OCI-LY7 (cell line): Measurements from ENCODE around the gene ENAH. TPM values are rescaled to one million over a fixed set of nuclear protein-coding genes. Genes with fewer than 3 reads are reported as not detected.

Source experiments
- BruUV-seq: library from RNA; stranded (reverse); fragments of 400-500 nt; replicated peaks from 2 replicates; lab custom pipeline; 2021; lab: Mats Ljungman, UMichigan
- CTCF ChIA-PET: fragments of 300-600 bp; sonication (Branson Sonifier 250); formaldehyde crosslinking; loops from one replicate; lab custom pipeline; 2022; ENCODE audit warnings: antibody characterized with exemption; ENCODE audit not compliant: unreplicated experiment; lab: Charles Lee
- POLR2A ChIA-PET: fragments of 300-600 bp; sonication (Branson Sonifier 250); formaldehyde crosslinking; loops from one replicate; lab custom pipeline; 2022; ENCODE audit warnings: antibody characterized with exemption; lab: Charles Lee
- DNase-seq: peaks from one replicate; pipeline ENCODE4 v3.0.0-alpha.2; 2015; ENCODE audit warnings: low spot score
- H2AFZ ChIP-seq: fragments of 200-600 bp; sonication (generic), shearing (Covaris generic); 2 replicates; pipeline ENCODE4 v1.6.1; 2014; ENCODE audit warnings: mild to moderate bottlenecking, antibody characterized with exemption, low read length, moderate library complexity
- H3K27ac ChIP-seq: fragments of 200-600 bp; sonication (generic); 2 replicates; pipeline ENCODE4 v1.5.1; 2014; ENCODE audit warnings: mixed run types, low read depth, mild to moderate bottlenecking, moderate library complexity, low read length, inconsistent platforms; ENCODE audit not compliant: poor library complexity, severe bottlenecking
- H3K36me3 ChIP-seq: fragments of 200-600 bp; sonication (generic); 2 replicates; pipeline ENCODE4 v1.6.1; 2014; ENCODE audit warnings: mild to moderate bottlenecking, antibody characterized with exemption, low read length, moderate library complexity, mixed read lengths; ENCODE audit not compliant: insufficient read depth
- H3K4me1 ChIP-seq: fragments of 200-600 bp; sonication (generic); 2 replicates; pipeline ENCODE4 v1.5.1; 2014; ENCODE audit warnings: mild to moderate bottlenecking, low read length; ENCODE audit not compliant: insufficient read depth, poor library complexity, severe bottlenecking
- H3K4me2 ChIP-seq: fragments of 200-600 bp; sonication (generic); 2 replicates; pipeline ENCODE4 v1.6.1; 2014; ENCODE audit warnings: mild to moderate bottlenecking, low read length
- H3K4me3 ChIP-seq: fragments of 200-600 bp; sonication (generic); 2 replicates; pipeline ENCODE4 v1.5.1; 2014; ENCODE audit warnings: mild to moderate bottlenecking, low read depth, low read length; ENCODE audit not compliant: poor library complexity, severe bottlenecking
- H3K79me2 ChIP-seq: fragments of 200-600 bp; sonication (generic); 2 replicates; pipeline ENCODE4 v1.6.1; 2016; ENCODE audit warnings: low read depth, mild to moderate bottlenecking, low read length, moderate library complexity, mixed read lengths; ENCODE audit not compliant: insufficient read depth
- H3K9me2 ChIP-seq: fragments of 200-600 bp; sonication (generic); 2 replicates; pipeline ENCODE4 v1.6.1; 2016; ENCODE audit warnings: mild to moderate bottlenecking, low read length, mixed read lengths; ENCODE audit not compliant: insufficient read depth
- H3K9me3 ChIP-seq: fragments of 200-600 bp; sonication (generic); 2 replicates; pipeline ENCODE4 v1.6.1; 2014; ENCODE audit warnings: mild to moderate bottlenecking, mixed run types, low read length, mixed read lengths
- H4K20me1 ChIP-seq: fragments of 200-600 bp; sonication (generic); 2 replicates; pipeline ENCODE4 v1.6.1; 2014; ENCODE audit warnings: mild to moderate bottlenecking, antibody characterized with exemption, low read length, moderate library complexity, mixed read lengths; ENCODE audit not compliant: insufficient read depth
- EZH2phosphoT487 ChIP-seq: fragments of 200-600 bp; sonication (generic); IDR thresholded peaks from 2 replicates; pipeline ENCODE4 v1.6.1; 2018; ENCODE audit warnings: low read depth, borderline replicate concordance, mild to moderate bottlenecking, mixed run types, antibody characterized with exemption, low read length, moderate library complexity, mixed read lengths
- intact Hi-C: fragments of 100-400 bp; cut with micrococcal nuclease; formaldehyde crosslinking; loops from one replicate; pipeline ENCODE4 v1.10.0; 2022; ENCODE audit not compliant: unreplicated experiment
- total RNA-seq, 2 experiments: library from RNA; depleted of rRNA in 1 of 2; stranded (reverse); fragments of >200 nt in 1 of 2; shearing (Covaris generic) in 1 of 2; gene quantifications; 2 replicates each; pipeline ENCODE4 v1.2.3, GENCODE V29; 2014 to 2022
- TF ChIP-seq, protein P1 (sequence below): fragments of 200-600 bp; sonication (generic); conservative IDR thresholded peaks from 2 replicates; pipeline ENCODE4 v1.5.1; 2014; ENCODE audit warnings: mild to moderate bottlenecking, antibody characterized with exemption, low read length, moderate library complexity, mixed read lengths

The ENAH gene
- total RNA-seq, 2 experiments from 2014 or later: 4.6 to 18.1 TPM

DNA sequence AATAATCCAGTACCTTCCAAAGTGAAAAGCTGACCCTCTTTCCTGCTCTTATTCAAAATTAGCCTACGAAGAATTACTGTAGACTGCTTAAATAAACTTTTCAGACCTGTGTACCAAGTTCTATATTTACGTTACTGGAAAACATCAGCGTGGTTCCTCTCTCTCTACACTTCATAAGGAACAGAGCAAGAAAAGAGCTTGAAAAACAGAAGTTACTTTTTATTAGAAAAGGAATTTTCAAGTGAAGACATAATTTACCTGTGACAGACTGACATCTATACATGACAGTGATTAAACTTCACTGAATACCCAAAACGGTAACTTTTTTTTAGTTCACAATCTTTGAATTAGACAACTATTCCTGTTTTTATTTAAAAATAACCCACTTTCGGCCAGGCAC, 2.7 kb downstream of the ENAH start:
- Histone ChIP-seq H3K36me3 (no peaks in the 10 kb centered on the region), H2AFZ (no peak overlapping the region), H3K4me1 (peaks cover 20% of the 10 kb centered on the region), H3K4me2 (no peak overlapping the region), H3K9me3 (no peaks in the 10 kb centered on the region), H3K79me2 (no peaks in the 10 kb centered on the region), H3K4me3 (no peak overlapping the region), H4K20me1 (no peaks in the 10 kb centered on the region), H3K9me2 (no peaks in the 10 kb centered on the region), H3K27ac (no peak overlapping the region)
- CTCF ChIA-PET: no interaction called here
- TF ChIP-seq, protein P1, sequence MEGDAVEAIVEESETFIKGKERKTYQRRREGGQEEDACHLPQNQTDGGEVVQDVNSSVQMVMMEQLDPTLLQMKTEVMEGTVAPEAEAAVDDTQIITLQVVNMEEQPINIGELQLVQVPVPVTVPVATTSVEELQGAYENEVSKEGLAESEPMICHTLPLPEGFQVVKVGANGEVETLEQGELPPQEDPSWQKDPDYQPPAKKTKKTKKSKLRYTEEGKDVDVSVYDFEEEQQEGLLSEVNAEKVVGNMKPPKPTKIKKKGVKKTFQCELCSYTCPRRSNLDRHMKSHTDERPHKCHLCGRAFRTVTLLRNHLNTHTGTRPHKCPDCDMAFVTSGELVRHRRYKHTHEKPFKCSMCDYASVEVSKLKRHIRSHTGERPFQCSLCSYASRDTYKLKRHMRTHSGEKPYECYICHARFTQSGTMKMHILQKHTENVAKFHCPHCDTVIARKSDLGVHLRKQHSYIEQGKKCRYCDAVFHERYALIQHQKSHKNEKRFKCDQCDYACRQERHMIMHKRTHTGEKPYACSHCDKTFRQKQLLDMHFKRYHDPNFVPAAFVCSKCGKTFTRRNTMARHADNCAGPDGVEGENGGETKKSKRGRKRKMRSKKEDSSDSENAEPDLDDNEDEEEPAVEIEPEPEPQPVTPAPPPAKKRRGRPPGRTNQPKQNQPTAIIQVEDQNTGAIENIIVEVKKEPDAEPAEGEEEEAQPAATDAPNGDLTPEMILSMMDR: no peak
- no peak for TF ChIP-seq EZH2phosphoT487
- POLR2A ChIA-PET: interaction anchor here (0.6 to 2.2 kb wide), 2 partner anchors 12 to 30 kb away, joined by 3 to 16 read pairs; no protein-coding TSS in a partner anchor
- no TSS peak for BruUV-seq
- no peak for DNase-seq
- intact Hi-C loops: loop anchor here (5.0 kb wide), 2 partner anchors 197 to 223 kb away; partner anchors contain the start of gene LBR

DNA sequence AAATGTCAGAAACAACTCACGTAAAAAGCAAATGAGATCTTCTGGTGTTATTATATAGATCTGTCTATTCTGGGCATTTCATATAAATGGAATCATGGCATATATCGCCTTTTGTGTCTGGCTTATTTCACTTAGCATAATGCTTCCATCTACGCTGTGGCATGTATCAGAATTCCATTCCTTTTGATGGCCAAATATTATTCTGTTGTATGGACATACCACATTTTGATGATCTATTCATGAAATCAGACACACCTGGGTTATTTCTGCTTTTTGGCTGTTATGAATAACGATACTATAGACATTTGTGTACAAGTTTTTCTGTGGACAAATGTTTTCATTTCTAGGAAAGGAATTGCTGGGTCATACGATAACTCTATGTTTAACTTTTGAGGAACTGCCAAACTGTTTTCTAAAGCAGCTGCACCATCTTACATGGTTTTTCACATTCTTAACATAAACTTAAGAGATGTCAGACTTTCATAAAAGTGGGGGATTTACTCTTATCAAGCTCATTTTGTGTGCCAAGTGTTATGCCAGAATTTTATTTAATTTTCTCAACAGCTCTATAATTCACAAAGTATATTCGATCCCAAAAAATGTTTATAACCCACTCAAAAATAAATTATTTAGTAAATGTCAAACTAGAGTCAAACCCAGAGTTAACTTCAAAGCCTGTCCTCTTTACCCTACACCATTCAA, 7.6 kb downstream of the ENAH start:
- Histone ChIP-seq H3K79me2 (no peaks in the 10 kb centered on the region), H3K4me3 (no peak overlapping the region), H4K20me1 (no peaks in the 10 kb centered on the region), H3K9me2 (no peaks in the 10 kb centered on the region), H3K36me3 (no peaks in the 10 kb centered on the region), H3K4me1 (no peaks in the 10 kb centered on the region), H3K9me3 (no peaks in the 10 kb centered on the region), H2AFZ (no peak overlapping the region), H3K4me2 (no peak overlapping the region), H3K27ac (no peak overlapping the region)
- CTCF ChIA-PET: no interaction called here
- TF ChIP-seq, protein P1: no peak
- TF ChIP-seq EZH2phosphoT487: no peak
- POLR2A ChIA-PET: interaction anchor here (1.0 kb wide), 1 partner anchor 22 kb away, joined by 4 read pairs; no protein-coding TSS in a partner anchor
- no peak for DNase-seq
- no TSS peak for BruUV-seq
- intact Hi-C loops: no loop called here

DNA sequence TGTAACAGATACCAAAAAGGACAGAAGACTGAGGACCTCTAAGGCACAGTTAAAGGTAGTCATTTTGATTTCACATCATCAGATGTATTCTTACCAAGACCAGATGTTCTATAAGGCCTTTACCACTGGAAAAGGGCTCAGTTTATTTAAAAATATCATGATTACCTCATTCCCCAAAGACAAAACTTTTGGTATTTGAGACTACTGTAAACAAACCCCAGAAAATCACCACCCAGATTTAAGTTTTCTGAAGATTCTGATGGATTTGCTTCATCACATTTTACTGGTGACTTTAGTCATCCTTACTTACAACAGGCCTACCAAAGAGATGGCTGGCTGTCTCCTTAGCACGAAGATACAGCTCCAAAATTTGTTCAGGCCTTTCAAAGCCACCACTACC, 8.3 kb downstream of the ENAH start:
- Histone ChIP-seq H3K9me3 (no peaks in the 10 kb centered on the region), H3K9me2 (no peaks in the 10 kb centered on the region), H3K4me2 (no peak overlapping the region), H3K79me2 (no peaks in the 10 kb centered on the region), H3K4me3 (no peak overlapping the region), H2AFZ (no peak overlapping the region), H3K27ac (no peak overlapping the region), H4K20me1 (no peaks in the 10 kb centered on the region), H3K36me3 (no peaks in the 10 kb centered on the region), H3K4me1 (no peaks in the 10 kb centered on the region)
- intact Hi-C loops: no loop called here
- TF ChIP-seq, protein P1: no peak
- TF ChIP-seq EZH2phosphoT487: no peak
- BruUV-seq: no TSS peak
- ChIA-PET POLR2A (interaction anchor here (0.5 to 2.3 kb wide), 5 partner anchors 20 to 162 kb away, joined by 3 to 7 read pairs (median 4); no protein-coding TSS in a partner anchor), CTCF (no interaction called here)
- no peak for DNase-seq
